GM19438 (cell line): ENCODE measurements around the gene TXLNA.

Experiments
- ATAC-seq: cut with Tn5 transposase; IDR thresholded peaks from one replicate; pipeline ENCODE4 v1.9.1; 2021; ENCODE audit warnings: low read depth; ENCODE audit not compliant: unreplicated experiment

TXLNA gene

DNA sequence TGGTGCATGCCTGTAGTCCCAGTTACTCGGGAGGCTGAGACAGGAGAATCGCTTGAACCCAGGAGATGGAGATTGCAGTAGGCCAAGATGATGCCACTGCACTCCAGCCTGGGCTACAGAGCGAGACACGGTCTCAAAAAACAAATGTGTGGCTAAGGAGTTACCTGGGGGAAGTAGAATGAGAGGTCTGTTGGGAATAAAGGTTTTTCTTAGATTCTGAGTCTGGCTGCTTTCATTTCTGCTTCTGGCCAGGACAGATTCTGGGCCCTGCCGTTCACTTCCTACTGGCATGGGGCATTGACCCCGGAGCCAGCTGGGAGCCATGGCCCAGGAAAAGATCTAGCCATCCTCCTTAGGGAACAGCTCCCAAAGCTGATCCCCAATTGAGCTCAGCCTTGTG is 29.0 kb downstream of the TXLNA start:
- no peak for ATAC-seq

DNA sequence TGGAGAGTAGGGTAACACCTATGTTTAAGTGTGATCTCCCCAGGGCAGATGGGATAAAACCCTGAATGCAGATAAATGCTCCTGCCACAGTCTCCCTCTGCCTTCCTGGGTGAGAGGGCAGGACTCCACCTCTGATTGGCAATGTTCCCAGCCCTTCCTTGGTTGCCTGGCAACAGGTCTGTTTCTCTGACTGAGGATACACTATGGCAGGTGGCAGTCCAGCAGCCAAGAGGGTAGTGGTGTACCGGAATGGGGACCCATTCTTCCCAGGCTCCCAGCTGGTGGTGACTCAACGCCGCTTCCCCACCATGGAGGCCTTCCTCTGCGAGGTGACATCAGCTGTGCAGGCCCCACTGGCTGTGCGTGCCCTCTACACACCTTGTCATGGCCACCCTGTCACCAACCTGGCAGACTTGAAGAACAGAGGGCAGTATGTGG is 29.4 kb downstream of the TXLNA start, which contains the start of gene DCDC2B:
Gene DCDC2B (plus strand): TSS at position 199 of the 438 bp plus-strand sequence. CDS start 5 bp downstream, at position 204.
- ATAC-seq = no peak

DNA sequence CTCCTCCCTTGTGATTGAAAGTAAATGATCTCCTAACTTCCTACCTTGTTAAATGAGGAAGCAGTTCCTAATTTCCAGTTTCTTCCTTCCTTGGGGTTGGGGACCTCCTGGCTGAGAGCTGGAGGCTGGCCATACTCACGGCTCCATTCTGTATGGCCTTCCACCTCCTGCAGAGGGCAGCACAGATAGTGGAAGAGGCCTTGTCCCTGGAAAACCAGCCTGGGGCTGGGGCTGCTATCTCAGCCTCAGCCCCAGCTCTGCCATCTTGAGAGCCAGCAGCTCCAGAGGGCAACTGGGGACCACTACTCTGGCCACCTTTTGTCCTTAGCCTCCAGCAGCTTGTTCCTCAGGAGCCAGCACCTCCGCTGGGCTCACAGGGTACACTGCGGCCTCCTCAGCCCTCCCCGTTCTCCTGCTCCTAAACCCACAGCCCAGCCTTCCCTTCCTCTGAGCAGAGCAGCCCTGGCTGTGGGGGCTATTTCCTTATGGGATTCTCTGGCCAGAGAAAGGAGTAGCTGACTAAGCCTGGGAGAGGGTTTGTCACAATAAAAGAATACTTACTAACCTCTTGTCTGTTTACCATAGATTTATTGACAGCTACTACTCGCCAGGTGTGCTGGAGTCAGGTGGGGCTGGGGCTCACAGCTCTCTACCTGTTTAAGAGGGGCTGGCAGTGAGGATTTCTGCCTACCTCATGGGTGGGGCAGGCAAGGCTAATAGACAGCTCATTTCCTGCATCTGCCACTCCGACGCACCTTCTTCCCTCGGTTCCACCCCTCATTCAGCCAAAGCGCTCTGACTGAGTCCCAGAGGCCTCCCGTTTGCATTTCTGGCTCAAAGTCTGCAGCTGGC is 36.4 kb downstream of the TXLNA start:
- no peak for ATAC-seq

DNA sequence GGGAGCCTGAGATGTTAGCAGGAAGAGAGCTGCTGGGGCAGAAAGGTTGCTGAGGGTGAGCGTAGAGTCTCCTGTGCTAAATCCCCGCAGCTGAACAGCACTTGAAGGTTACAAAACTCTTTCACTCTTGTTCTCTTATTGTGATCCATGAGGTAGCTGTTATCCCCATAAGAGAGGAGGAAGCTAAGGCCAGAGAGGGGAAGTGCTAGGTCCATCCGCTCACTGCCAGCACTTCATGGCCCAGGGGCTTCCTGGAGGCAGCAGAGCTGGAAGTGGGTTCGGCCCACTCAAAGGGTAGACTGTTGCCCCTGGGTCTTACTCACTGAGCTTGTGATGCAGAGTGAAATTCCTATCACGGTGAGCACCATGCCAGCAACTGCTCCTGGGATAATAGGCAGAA is 37.1 kb downstream of the TXLNA start:
- no peak for ATAC-seq

DNA sequence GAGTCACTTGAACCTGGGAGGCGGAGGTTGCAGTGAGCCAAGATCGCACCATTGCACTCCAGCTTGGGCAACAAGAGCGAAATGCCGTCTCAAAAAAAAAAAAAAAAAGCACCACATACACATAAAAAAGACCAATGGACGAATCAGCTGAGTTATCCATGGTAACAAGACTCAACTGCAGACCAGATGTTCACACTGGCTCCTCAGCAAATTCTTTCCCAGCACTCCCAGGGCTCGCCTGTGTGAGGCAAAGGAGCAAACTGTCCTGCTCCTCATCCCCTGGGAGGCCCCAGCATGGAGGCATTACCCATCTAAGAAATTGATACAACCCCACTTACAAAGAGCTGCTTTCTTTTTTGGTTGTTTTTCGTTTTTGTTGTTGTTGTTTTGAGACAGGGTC is 39.5 kb downstream of the TXLNA start:
- ATAC-seq = no peak

DNA sequence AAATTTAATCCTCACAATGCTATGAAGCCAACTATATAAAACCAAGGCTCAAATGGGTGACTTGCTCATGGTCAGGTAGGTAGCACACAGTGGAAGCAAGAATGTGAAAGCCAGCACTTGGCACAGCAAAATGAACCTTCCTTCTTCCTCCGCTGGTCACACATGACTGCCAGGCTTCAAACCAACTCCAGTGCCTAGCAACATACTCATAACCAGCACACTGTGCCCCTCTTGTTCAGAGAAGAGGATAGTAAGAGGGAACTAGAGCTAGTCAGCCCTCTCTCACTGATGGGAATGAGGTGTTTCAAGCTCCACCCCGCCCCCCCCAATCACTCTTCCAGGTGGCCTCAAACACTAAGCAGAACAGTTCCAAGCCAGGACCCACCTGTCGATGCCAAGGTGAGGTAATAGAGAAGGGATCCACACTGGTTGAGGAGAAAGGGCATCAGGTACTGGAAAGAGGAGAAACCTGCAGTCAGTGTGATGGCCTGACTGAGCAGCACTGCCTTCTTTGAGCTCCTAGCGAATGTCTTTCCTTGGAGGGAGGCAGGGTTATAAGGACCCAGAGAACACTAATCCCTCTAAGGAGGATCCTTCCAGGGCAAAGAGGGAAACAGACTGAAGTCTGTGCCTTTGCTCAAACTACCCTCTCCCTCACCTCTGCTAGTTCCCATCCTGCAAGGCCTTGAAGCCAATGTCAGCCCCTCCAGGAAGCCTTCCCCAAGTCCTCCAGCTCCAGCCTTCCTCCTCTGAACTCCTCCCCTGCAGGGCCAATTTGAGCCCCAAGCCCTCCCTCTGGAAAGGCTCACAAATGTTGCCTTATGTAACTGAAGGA is 41.5 kb downstream of the TXLNA start:
- ATAC-seq = no peak

DNA sequence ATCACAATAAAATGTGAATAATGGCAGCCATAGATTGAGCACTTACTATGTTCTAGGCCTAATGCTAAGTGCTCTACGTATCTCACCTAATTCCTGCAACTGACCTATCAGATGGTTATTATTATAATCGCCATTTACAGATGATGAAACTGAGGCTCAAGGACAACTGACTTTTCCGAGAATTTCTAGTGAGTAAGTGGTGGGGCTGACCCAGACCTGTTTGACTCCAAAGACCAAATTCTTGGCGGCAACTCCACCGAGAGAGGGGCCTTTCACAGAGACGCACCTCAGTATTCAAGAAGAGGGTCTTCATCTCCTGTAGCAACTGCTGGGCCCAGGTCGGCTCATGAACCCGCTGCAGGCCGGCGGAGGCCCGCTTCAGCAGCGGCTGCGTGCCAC is 42.1 kb downstream of the TXLNA start:
- no peak for ATAC-seq

DNA sequence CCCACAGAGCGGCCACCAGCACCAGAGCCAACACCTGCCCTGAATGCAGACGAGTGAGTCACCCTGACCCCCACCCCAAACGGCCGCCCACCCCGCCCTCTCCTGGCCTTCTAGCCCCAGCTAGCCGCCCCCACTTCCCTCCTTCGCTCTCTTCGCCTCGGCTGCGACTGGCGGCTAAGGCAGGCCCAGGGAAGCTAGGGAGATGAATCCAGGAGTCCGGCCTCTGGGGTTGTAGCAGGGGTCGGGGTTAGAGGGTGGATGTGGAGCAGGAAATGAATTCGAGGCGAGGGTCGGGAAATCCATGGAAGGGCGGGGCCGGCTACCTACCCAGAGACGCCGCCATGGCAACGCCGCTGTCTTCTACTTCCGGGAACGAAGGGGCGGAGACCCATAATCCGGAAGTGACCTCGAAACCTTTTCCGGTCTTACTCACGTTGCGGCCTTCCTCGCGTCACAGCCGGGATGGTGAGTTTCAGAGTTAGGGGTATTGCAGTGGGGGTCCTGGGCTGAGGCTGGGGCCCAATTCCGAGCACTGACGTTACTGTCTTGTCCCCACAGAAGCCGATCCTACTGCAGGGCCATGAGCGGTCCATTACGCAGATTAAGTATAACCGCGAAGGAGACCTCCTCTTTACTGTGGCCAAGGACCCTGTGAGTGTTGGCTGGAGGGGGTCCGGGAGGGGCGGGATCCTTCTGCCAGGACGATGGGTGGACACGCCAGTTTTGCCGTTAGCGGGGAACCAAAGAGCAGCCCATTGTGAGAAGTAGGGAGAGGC is 42.7 kb downstream of the TXLNA start, which contains the start of the genes EIF3I and TMEM234:
Gene EIF3I (plus strand): TSS at position 428 of the 776 bp plus-strand sequence. CDS start 35 bp downstream, at position 463.
Gene TMEM234 (minus strand): TSS at position 374 of the 776 bp plus-strand sequence. CDS start 31 bp downstream, at position 343.
- peak; percentile 94 for ATAC-seq

DNA sequence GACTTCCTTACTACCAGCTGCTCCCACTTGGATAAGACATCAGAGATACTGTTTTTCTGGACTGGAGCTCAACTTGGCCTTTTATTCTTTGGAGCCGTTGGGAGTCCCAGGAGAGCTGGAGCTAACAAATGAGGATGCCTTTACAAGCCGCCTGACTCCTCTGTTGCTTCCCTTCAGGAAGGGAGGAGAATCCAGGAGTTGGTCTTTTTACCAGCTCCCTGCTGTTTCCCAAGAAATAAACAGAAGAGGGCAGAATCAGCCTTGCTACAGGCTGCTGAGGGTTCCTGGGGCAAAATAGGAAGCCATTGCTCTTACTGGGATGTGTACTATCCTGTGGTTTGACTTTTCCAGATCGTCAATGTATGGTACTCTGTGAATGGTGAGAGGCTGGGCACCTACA is 44.2 kb downstream of the TXLNA start:
- no peak for ATAC-seq

DNA sequence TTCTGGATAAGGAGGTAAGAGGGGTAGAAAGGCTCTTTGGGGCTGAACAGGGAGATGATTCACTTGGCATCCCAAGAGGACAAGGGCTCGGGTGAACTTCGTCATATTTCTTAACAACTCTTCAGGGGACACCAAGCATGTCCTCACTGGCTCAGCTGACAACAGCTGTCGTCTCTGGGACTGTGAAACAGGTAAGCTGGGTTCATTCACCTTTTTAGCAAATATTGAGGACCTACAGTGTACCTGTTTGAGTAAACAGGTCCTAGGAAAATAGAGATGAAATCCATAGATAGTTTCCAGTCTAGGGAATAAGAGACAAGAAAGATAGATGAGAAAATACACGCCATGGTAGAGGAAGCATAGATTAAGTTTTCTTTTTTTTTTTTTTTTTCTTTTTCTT is 44.8 kb downstream of the TXLNA start:
- ATAC-seq = no peak

DNA sequence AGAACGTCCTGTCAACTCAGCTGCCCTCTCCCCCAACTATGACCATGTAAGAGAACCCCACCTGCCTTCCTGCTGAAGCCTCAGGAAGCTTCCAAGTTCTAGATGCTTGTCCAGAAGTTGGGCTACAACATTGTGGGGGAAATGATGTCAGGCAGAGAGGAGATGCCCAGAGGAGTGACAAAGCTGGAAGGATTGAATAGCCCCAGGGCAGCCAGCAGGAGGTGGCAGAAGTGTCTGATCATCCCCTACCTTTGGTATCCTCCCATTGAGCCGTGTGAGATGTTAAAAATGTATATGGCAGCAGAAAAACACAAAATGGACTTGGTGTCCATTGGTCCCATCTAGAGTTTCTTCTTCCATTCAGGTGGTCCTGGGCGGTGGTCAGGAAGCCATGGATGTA is 49.3 kb downstream of the TXLNA start:
- no peak for ATAC-seq

DNA sequence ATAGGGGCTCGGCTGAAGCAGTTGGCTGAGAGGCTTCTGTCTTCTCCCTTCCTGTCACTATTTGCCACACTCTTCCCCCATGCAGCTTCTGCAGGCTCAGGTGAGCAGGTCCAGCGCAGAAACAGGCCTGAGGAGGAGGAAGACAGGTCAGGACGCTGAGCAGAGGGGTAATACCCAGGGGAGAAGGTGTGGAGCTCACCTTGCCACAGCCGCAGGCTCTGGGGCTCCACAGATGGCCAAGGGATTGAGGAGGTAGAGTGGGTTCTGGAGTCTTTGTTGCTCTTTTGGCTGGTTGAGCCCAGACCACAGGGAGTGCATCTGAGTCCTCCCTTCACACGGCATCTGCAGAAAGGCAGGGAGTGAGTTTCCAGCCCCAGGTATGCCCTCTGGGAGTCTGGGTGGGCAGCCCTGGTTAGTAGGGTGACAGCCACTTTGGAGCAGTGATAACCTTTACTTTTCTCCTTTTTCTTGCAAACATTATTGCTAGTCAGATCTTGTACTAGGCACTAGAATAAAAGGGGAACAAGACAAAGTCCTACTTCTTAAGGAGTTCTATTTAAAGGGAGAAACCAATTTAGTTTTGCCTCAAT is 52.5 kb downstream of the TXLNA start:
- no peak for ATAC-seq

DNA sequence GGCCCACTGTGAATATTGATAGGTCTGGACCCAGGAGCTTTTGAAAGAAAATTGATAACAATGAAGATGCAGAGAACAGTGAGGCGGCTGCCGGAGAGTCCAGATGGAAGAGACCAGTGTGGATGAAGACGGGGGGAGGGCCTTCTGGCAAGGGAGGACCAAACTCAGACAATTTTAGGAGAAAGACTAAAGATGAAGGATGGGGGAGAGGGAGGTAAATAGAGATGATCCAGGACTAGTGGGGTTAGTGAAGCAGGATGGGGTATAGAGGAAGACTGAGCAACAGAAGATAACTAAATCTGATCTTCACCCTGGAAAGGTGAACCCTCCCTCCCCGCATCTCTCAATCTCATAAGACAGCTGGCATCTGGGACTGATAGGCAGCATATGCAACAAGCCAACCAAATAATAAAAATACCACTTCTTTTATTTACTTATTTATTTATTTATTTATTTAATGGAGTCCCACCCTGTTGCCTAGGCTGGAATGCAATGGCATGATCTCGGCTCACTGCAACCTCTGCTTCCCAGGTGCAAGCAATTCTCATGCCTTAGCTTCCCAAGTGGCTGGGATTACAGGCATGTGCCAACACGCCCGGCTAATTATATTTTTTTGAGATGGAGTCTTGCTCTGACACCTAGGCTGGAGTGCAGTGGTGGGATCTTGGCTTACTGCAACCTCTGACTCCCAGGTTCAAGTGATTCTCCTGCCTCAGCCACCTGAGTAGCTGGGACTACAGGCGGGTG is 53.3 kb downstream of the TXLNA start:
- ATAC-seq = no peak

DNA sequence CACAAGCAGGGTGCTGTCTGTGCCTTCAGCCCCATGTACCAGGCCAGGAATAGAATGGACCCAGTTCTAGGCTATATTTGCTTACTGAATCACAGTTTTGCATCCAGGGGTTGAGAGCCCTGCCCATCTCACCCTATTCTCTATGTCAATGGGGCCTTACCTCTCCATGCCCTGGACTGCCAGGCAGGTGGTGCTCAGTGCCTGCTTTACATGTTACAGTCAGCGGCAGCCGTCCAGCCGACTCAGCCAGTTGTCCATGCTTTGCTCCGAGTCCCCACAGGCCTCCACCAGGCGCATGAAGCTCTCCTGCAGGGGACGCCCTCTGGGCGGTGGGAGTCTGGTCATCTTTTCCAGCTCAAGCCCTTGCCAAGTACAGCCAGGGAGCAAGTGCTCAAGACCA is 55.3 kb downstream of the TXLNA start:
- no peak for ATAC-seq

DNA sequence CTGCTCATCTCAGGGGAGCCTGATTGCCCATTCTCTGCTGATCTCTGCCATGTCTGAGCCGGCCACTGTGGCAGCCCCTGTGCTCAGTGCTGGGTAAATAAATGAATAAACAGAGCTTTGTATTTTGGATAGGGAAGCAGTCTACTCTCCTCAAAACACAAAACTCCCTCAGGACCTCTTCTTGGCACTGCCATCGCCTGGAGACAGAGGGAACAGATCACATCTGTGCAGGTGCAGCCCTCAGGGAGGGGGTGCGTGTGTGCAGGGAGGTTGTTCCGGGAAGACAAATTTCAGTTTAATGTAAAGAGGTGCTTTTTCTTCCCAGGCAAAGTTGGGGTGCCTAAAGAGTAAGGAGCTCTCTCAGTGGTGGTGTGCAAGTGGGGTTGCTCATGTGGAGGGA is 59.9 kb downstream of the TXLNA start:
- no peak for ATAC-seq

DNA sequence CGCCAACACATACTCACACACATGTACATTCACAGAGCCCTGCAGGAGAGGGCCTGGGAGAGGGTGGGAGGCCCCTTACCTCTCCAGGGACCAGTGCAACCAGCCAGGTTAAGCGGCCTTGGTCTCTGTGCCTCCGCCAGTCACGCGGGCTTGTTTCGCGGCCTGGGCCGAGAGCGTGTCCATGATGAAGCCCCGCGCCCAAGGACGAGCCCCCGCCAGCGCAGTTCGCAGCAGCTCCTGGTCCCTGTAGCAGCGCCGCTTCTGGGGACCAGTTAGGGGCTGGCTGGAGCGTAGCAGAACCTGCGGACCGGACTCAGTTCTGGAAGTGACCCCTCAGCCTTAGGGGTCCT is 60.3 kb downstream of the TXLNA start:
- ATAC-seq = no peak

DNA sequence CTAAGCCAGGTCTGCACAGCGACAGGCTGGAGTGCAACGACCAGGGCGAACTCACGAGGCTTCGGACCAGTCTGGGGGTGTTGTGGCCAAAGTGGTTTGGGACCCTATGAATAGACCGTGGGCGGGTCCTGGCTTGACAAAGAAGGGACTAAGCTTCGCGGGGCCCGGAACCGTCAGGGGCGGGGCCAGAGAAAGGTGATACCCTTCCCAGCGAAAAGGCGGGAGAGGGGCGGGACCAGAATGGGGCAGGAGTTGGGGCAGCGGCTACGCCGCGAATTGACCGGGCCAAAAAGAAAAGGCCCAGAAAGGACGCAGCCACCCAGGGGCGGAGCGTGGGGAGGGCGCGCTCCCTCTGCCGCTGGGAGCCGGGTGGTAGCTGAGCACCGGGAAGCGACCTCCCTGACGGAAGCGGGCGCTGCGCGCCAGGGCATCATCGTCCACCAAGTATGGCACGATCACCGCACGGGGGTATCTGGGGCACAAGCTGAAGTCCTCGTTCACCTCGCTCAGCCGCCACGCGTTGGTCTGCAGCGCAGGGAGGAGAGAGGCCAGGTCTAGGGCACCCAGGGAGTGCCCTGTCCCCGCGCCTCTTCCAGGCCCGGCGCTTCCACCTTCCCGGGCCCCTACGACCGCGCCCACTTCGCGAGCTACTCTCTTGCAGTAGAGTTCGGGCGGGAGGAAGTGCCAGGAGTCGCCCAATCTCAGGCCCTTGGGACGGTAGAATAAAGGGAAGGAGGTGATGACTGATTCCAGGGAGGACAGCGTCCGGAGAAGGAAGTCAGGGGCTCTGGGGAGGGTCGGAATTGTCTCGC is 60.9 kb downstream of the TXLNA start:
- no peak for ATAC-seq

DNA sequence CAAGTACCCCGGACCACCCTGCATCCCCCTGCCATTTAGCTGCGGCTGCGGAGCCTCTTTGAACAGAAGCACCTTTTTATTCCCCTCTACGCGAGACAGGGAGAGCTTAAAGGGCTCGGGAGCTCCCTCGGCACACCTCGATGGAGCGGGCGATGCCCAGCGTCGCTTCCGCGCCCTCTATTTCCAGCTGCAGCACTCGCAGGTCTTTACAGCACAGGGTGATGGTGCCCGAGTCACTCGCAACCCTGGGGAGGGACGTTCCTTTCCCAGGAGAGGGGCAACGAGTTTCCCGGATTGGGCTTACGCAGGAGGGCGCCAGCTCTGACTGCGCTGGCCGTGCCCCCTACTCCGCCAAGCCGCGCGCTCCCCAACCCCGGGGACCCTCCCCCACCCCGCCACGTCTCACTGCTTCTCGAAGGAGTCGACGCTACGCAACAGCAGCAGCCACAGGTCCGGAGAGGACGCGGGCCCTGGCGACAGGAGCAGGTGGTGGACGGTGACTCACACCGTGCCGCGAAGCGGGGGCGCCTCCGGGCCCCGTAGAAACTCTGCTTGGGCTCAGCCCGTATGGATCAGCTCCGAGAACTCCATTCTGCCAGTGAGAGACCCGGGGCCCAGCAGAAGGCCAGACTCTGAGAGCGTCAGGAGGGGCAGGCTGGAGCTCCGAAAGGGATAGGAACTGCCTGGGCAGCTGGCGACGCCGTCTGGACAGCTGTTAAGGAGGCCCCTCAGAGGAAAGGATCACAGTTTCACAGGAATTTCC is 61.7 kb downstream of the TXLNA start:
- no peak for ATAC-seq
